ENCODE results near the gene TAS1R1. TPM values are rescaled to one million over a fixed set of nuclear protein-coding genes. Genes with fewer than 3 reads are reported as not detected.
A peak's percentile ranks its signal among the peaks of the same experiment; 100 is the strongest.

The TAS1R1 gene
- polyA plus RNA-seq, 1 donor (not counting 4 experiments of a cell fraction or from before 2014, with no cell fraction given), result not detected

DNA sequence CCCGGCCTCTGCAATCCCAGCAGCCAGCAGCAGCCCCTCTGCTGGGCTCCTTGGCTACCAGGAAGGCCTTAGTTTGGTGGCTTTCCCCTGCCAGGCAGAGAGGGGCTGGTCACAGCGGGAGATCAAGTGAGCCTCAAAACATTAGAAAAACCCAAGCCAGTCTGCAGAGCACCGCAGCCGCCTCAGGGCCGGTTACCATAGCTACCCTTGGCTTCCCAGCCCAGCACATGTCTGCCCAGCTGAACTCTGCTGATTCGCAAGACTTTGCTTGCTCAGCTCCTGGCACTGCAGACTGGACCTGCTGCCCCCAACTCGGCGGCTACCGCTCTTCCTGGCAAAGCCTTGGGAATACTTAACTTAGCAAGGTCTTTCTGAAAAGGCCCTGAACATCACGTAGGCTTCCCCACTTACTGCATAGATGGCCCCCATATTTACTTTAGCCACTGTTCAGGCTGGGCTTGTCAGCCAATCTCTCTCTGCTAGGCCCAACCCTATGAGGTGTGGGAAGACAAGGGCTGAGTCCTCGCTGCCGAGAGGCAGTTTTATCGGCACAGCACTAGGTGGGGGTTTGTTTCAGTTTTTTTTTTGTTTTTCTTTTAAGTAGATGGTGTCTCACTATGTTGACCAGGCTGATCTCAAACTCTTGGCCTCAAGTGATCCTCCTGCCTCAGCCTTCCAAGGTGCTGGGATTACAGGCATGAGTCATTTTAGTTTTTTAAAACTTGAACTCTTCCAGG lies 35.0 kb upstream of the TAS1R1 start:
- no peak for TF ChIP-seq EZH2 (IDR thresholded peaks at IDR 0.05; ENCODE audit: low read length)
- TF ChIP-seq, protein P1, sequence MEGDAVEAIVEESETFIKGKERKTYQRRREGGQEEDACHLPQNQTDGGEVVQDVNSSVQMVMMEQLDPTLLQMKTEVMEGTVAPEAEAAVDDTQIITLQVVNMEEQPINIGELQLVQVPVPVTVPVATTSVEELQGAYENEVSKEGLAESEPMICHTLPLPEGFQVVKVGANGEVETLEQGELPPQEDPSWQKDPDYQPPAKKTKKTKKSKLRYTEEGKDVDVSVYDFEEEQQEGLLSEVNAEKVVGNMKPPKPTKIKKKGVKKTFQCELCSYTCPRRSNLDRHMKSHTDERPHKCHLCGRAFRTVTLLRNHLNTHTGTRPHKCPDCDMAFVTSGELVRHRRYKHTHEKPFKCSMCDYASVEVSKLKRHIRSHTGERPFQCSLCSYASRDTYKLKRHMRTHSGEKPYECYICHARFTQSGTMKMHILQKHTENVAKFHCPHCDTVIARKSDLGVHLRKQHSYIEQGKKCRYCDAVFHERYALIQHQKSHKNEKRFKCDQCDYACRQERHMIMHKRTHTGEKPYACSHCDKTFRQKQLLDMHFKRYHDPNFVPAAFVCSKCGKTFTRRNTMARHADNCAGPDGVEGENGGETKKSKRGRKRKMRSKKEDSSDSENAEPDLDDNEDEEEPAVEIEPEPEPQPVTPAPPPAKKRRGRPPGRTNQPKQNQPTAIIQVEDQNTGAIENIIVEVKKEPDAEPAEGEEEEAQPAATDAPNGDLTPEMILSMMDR (optimal IDR thresholded peaks at IDR 0.05 in 1 of 3, IDR thresholded peaks at IDR 0.05 in 1 of 3, conservative IDR thresholded peaks at IDR 0.05 in 1 of 3; ENCODE audit: extremely low read depth in 1 of 3, insufficient read depth in 2 of 3, low read length in 3 of 3), result no peak
- Histone ChIP-seq H2AFZ (ENCODE audit: control insufficient read depth, low read length) (no peak overlapping the region), H4K20me1 (ENCODE audit: control insufficient read depth, extremely low read depth, insufficient read depth, low read length) (peaks cover 3% of the 10 kb centered on the region), H3K4me3 (ENCODE audit: control insufficient read depth in 2 of 3, extremely low read depth in 1 of 3, insufficient read depth in 2 of 3, low read depth in 1 of 3, low read length in 3 of 3) (no peak overlapping the region), H3K79me2 (ENCODE audit: control insufficient read depth, insufficient read depth, low read length) (no peaks in the 10 kb centered on the region), H3K4me1 (ENCODE audit: control insufficient read depth, extremely low read depth, insufficient read depth, low read length) (peaks cover 31% of the 10 kb centered on the region), H3K9me3 (ENCODE audit: control insufficient read depth, low read depth, low read length) (no peaks in the 10 kb centered on the region), H3K4me2 (ENCODE audit: control insufficient read depth, extremely low read depth, insufficient read depth, low read depth, low read length) (peak overlapping the region; percentile 4), H3K27me3 (ENCODE audit: control insufficient read depth, extremely low read depth, insufficient read depth, low read length) (no peaks in the 10 kb centered on the region), H3K27ac (ENCODE audit: control insufficient read depth, insufficient read depth, low read length) (no peak overlapping the region), H3K9ac (ENCODE audit: control insufficient read depth, extremely low read depth, insufficient read depth, low read length) (no peak overlapping the region), H3K36me3 (ENCODE audit: control insufficient read depth in 2 of 2, extremely low read depth in 1 of 2, insufficient read depth in 2 of 2, low read length in 2 of 2) (peaks cover 2 to 6% of the 10 kb centered on the region in 2 experiments), H3K9me1 (ENCODE audit: control insufficient read depth, extremely low read depth, insufficient read depth, low read length) (no peaks in the 10 kb centered on the region)
- dilution Hi-C loops (cut with MboI; ENCODE audit: extremely low pct_ligation_motif_present, low sequenced_read_pairs), result no loop called here
- DNase-seq (ENCODE audit: low read depth, low spot score), result peak; percentile 52
- peak; percentile 90 for FAIRE-seq

DNA sequence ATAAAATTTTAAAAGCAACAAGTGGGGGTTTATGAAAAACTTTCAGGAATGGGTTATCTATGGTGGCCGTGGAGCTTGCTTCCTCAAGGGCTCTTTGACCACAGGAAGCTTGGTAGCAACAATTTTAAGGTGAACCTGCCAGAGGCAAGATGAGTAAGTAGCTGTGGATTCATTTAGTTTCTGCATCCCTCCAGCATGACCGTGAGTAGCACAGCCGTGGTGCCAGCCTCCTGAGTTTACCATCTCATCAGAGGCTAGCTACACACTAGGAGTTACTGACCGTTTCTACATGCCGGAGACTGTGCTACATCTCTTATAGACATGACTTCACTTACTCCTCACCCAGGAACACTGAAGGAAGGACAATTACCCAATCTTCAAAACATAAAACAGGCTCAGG lies 33.6 kb upstream of the TAS1R1 start:
- Histone ChIP-seq H3K9me3 (ENCODE audit: control insufficient read depth, low read depth, low read length) (no peaks in the 10 kb centered on the region), H2AFZ (ENCODE audit: control insufficient read depth, low read length) (no peak overlapping the region), H3K4me2 (ENCODE audit: control insufficient read depth, extremely low read depth, insufficient read depth, low read depth, low read length) (no peak overlapping the region), H3K27ac (ENCODE audit: control insufficient read depth, insufficient read depth, low read length) (peak overlapping the region; percentile 24), H3K79me2 (ENCODE audit: control insufficient read depth, insufficient read depth, low read length) (no peaks in the 10 kb centered on the region), H3K27me3 (ENCODE audit: control insufficient read depth, extremely low read depth, insufficient read depth, low read length) (no peaks in the 10 kb centered on the region), H3K4me3 (ENCODE audit: control insufficient read depth in 2 of 3, extremely low read depth in 1 of 3, insufficient read depth in 2 of 3, low read depth in 1 of 3, low read length in 3 of 3) (no peak overlapping the region), H3K36me3 (ENCODE audit: control insufficient read depth in 2 of 2, extremely low read depth in 1 of 2, insufficient read depth in 2 of 2, low read length in 2 of 2) (peaks cover 10 to 20% of the 10 kb centered on the region in 2 experiments), H3K9ac (ENCODE audit: control insufficient read depth, extremely low read depth, insufficient read depth, low read length) (no peak overlapping the region), H3K4me1 (ENCODE audit: control insufficient read depth, extremely low read depth, insufficient read depth, low read length) (peaks cover 31% of the 10 kb centered on the region), H3K9me1 (ENCODE audit: control insufficient read depth, extremely low read depth, insufficient read depth, low read length) (no peaks in the 10 kb centered on the region), H4K20me1 (ENCODE audit: control insufficient read depth, extremely low read depth, insufficient read depth, low read length) (peaks cover 3% of the 10 kb centered on the region)
- dilution Hi-C loops (cut with MboI; ENCODE audit: extremely low pct_ligation_motif_present, low sequenced_read_pairs), result no loop called here
- FAIRE-seq (peak; percentile 91), DNase-seq (ENCODE audit: low read depth, low spot score) (no peak)
- TF ChIP-seq, protein P1 (optimal IDR thresholded peaks at IDR 0.05 in 1 of 3, IDR thresholded peaks at IDR 0.05 in 1 of 3, conservative IDR thresholded peaks at IDR 0.05 in 1 of 3; ENCODE audit: extremely low read depth in 1 of 3, insufficient read depth in 2 of 3, low read length in 3 of 3), result no peak
- TF ChIP-seq EZH2 (IDR thresholded peaks at IDR 0.05; ENCODE audit: low read length), result no peak
